ENCODE results near the gene SLC24A1. TPM values are rescaled to one million over a fixed set of nuclear protein-coding genes. Genes with fewer than 3 reads are reported as not detected.

Gene SLC24A1
- total RNA-seq, 1 donor from 2014 or later, result 11.8 TPM

DNA sequence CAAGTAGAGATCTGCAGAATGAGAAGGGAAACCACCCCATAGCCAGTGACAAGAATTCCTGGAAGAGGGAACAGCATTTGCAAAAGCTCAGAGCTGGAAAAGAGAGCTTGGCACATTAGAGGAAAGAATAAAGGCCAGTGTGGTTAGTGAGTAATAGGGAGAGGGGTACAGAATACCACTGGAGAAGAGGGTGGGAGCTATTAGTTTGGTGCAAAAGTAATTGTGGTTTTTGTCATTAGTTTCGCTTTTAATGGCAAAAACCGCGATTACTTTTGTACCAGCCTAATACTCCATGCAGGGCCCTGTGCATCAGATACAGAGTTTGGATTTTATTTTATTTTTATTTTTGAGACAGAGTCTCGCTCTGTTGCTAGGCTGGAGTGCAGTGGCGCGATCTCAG lies 9.8 kb downstream of the SLC24A1 start:
- Histone ChIP-seq H3K27ac (no peak overlapping the region), H3K9me3 (no peaks in the 10 kb centered on the region), H3K36me3 (no peaks in the 10 kb centered on the region), H3K27me3 (no peaks in the 10 kb centered on the region), H3K4me1 (no peaks in the 10 kb centered on the region), H3K4me3 (no peak overlapping the region)
- ATAC-seq, result no peak
- intact Hi-C loops (cut with DNase I), result no loop called here
- TF ChIP-seq, protein P1, sequence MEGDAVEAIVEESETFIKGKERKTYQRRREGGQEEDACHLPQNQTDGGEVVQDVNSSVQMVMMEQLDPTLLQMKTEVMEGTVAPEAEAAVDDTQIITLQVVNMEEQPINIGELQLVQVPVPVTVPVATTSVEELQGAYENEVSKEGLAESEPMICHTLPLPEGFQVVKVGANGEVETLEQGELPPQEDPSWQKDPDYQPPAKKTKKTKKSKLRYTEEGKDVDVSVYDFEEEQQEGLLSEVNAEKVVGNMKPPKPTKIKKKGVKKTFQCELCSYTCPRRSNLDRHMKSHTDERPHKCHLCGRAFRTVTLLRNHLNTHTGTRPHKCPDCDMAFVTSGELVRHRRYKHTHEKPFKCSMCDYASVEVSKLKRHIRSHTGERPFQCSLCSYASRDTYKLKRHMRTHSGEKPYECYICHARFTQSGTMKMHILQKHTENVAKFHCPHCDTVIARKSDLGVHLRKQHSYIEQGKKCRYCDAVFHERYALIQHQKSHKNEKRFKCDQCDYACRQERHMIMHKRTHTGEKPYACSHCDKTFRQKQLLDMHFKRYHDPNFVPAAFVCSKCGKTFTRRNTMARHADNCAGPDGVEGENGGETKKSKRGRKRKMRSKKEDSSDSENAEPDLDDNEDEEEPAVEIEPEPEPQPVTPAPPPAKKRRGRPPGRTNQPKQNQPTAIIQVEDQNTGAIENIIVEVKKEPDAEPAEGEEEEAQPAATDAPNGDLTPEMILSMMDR (IDR thresholded peaks at IDR 0.05), result no peak
- DNase-seq, result no peak

DNA sequence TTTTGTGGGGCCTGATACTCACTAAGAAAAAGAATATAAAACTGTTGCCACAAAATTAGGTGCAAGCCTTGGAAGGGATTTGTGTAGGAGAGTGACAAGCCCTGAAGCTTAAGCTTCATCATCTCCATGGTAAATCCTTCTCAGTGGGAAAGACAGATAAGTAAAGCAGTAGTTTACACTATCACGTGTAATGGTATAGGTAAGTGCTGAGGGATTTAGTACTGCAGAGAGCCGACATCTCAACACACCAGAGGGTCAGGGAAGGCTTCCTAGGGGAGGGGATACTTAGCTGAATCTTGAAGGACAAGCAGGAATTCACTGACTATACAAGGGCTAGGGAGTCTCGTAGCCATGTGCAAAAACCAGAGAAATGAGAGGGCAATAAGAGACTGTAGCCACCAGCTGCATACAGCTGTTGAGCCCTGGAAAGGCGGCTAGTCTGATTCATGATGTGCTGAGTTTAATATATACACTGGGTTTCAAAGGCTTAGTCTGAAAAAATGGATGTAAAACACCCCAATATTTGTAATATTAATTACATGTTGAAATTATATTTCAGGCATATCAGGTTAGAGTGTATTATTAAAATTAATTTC lies 11.1 kb downstream of the SLC24A1 start:
- intact Hi-C loops (cut with DNase I), result no loop called here
- no peak overlapping the region for H3K27ac ChIP-seq
- H3K36me3 ChIP-seq, result no peaks in the 10 kb centered on the region
- DNase-seq, result no peak
- no peak overlapping the region for H3K4me3 ChIP-seq
- H3K27me3 ChIP-seq, result no peaks in the 10 kb centered on the region
- H3K9me3 ChIP-seq, result no peaks in the 10 kb centered on the region
- no peaks in the 10 kb centered on the region for H3K4me1 ChIP-seq
- TF ChIP-seq, protein P1 (IDR thresholded peaks at IDR 0.05), result no peak
- no peak for ATAC-seq

DNA sequence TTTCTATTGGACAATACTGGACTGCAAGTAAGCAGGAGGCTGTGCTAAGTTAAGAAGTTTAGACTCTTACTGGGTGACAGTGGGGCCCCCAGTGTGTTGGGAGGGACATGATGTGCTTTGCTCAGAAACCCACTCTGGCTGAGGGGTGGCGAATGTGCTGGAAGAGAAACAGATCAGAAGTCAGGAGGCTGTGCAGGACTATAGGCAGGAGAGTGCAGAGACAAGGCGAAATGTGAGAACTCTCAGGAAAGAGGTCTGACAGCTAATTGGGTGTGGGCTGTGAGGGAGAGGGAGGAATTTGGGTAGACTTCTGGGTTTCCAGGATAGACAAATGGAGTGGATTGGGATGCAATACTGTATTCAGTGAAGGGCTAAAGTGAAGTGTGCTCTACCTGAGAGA lies 12.0 kb downstream of the SLC24A1 start:
- no peaks in the 10 kb centered on the region for H3K27me3 ChIP-seq
- no peak overlapping the region for H3K4me3 ChIP-seq
- no peaks in the 10 kb centered on the region for H3K9me3 ChIP-seq
- H3K27ac ChIP-seq, result no peak overlapping the region
- H3K4me1 ChIP-seq, result peaks cover 8% of the 10 kb centered on the region
- DNase-seq (no peak), ATAC-seq (no peak)
- intact Hi-C loops (cut with DNase I), result no loop called here
- H3K36me3 ChIP-seq, result no peaks in the 10 kb centered on the region
- TF ChIP-seq, protein P1 (IDR thresholded peaks at IDR 0.05), result no peak

DNA sequence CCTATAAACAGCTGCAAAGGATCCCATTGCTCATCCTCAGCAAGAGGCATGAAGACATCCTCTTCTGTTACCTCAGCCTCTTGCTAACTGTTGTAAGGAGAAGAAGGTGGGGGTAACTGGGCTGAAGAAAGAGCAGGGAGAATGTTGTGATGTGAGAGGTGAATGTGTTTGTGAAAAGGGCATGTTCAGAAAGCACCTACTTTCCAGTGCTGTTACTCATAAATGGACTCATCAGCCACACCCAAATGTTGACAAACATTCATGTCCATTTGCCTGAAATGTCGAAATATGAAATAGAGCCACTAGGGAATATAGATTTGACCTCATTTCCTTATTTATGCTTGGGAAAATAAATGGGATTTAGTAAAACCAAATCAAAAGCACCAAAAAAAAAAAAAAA lies 12.6 kb downstream of the SLC24A1 start:
- intact Hi-C loops (cut with DNase I), result no loop called here

DNA sequence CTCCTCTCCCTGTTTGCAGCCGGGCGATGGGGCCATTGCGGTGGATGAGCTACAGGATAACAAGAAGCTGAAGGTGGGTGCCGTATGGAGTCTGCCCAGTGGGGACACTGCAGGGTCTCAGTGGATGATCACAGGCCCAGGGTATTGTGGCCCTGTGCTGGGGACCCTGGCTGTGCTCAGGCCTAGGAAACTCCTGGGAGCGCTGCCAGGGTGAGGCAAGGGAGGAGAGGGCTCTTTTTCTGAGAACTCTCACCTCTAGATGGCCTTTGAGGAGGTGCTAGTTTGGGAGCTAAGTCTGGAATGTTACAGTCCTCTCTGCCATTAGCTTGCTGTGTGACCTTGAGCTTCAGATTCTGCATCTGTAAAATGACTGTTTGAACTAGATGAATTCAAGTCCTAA lies 16.4 kb downstream of the SLC24A1 start:
- H3K27me3 ChIP-seq, result no peaks in the 10 kb centered on the region
- H3K4me1 ChIP-seq, result peaks cover 14% of the 10 kb centered on the region
- H3K36me3 ChIP-seq, result no peaks in the 10 kb centered on the region
- H3K4me3 ChIP-seq, result no peak overlapping the region
- intact Hi-C loops (cut with DNase I), result no loop called here
- H3K9me3 ChIP-seq, result no peaks in the 10 kb centered on the region
- no peak overlapping the region for H3K27ac ChIP-seq
- ATAC-seq, result peak; percentile 20
- TF ChIP-seq, protein P1 (IDR thresholded peaks at IDR 0.05), result no peak
- DNase-seq, result no peak

More for the DNA sequence above, 12.6 kb downstream of the SLC24A1 start:
- Histone ChIP-seq H3K4me3 (no peak overlapping the region), H3K4me1 (peaks cover 10% of the 10 kb centered on the region), H3K9me3 (no peaks in the 10 kb centered on the region), H3K27ac (no peak overlapping the region), H3K27me3 (no peaks in the 10 kb centered on the region), H3K36me3 (no peaks in the 10 kb centered on the region)
- TF ChIP-seq, protein P1 (IDR thresholded peaks at IDR 0.05), result no peak
- DNase-seq, result no peak
- ATAC-seq, result no peak

DNA sequence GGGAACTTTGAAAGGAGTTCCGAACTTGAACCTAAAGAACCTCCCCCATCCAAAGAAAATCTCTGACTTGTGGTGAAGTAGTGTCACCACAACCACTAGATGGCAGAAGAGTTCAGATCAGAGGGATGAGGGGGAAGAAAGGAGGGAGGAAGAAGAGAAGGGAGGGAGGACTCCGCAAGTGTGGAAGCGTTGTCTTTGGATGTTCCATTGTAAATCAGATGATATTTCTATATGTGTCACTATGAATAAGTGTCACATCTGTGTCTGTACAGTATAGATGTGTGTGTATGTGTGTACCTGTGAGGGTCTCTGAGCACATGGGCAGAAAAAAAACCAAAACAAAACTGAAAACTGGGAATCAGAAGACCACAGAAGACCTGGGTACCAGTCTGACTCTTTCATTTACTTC lies 16.9 kb downstream of the SLC24A1 start:
- Histone ChIP-seq H3K27me3 (no peaks in the 10 kb centered on the region), H3K4me3 (no peak overlapping the region), H3K4me1 (peaks cover 14% of the 10 kb centered on the region), H3K9me3 (no peaks in the 10 kb centered on the region), H3K27ac (no peak overlapping the region), H3K36me3 (no peaks in the 10 kb centered on the region)
- DNase-seq (no peak), ATAC-seq (peak; percentile 86)
- TF ChIP-seq, protein P1 (IDR thresholded peaks at IDR 0.05), result peak; percentile 81
- intact Hi-C loops (cut with DNase I), result no loop called here

Measured in upper lobe of right lung (tissue), 1 donor.